ENCODE results near the gene CCDC167.

Gene CCDC167

GRCh38 chr6:37499433-37500293, at the start of gene CCDC167:
CCDC167 (minus strand) TSS chr6:37499893; CDS start chr6:37499863, 30 bp downstream.
- peak; percentile 61 for FAIRE-seq

DNA sequence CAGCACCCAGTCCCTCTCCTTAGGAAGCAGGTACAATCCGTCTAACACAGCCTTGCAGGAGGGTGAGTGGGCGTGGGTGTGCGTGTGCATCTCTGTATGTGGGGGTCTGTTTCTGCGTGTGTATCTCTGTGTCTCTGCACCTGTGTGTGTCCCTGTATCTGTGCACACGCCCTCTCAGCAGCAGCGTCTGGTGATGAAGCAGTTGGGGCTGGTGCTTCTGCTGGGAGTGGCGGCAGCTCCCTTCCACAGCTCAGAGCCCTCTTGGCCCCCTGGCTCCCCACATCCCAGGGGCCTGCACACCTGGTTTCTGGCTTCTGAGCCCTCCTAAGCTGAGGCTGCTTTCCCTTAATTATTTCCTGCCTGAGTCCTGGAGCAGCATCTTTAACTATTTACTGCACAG, 49.5 kb upstream of the CCDC167 start:
- FAIRE-seq: no peak

- no peak for FAIRE-seq
These were observed 48.5 kb upstream of the CCDC167 start for GRCh38 chr6:37548067-37548674.

DNA sequence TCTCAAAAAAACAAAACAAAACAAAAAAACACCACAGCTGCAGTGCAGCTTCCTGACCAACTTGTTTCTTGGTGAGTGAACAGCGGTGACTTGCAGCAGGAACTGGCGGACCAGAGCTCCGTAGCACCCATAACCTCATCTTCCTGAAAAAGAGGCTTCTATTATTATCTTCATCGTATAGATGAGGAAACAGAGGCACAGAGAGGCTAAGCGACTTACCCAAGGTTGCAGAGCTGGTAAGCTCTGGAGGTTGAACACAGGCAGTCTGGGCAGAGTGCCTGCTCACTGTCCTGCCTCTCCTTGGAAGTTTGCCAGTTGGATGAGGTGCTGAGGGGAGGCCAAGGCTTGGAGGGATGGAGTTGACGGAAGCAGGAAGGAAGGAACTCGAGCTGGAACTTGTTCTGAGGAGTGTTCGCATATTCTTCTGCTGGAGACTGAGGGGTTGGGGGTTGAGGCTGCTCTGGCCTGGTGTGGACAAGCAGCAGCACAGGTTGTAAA, 47.9 kb upstream of the CCDC167 start:
- FAIRE-seq: no peak

- no peak for FAIRE-seq
These were observed 46.6 kb upstream of the CCDC167 start for GRCh38 chr6:37546141-37546871.

- no peak for FAIRE-seq
These were observed 44.8 kb upstream of the CCDC167 start for GRCh38 chr6:37544530-37544929.

GRCh38 chr6:37543361-37543760, 43.7 kb upstream of the CCDC167 start:
- FAIRE-seq: no peak

GRCh38 chr6:37541346-37541745, 41.7 kb upstream of the CCDC167 start:
- FAIRE-seq: no peak

GRCh38 chr6:37540390-37540789, 40.7 kb upstream of the CCDC167 start:
- FAIRE-seq: no peak

DNA sequence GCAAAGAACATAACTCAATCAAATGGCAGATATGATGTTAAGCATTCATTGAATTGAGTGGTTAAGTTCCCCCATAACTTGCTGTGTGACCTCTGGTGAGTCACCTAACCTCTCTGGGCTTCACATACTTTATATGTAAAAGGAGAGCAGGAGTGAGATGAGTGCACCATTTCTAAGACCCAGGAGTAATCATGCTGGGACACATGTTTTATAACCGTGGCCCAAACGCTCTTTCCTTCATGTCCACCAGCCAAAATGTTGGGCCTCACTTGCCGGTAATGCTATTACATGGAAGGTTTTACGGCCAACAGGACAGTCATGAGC, 40.3 kb upstream of the CCDC167 start:
- FAIRE-seq: no peak

DNA sequence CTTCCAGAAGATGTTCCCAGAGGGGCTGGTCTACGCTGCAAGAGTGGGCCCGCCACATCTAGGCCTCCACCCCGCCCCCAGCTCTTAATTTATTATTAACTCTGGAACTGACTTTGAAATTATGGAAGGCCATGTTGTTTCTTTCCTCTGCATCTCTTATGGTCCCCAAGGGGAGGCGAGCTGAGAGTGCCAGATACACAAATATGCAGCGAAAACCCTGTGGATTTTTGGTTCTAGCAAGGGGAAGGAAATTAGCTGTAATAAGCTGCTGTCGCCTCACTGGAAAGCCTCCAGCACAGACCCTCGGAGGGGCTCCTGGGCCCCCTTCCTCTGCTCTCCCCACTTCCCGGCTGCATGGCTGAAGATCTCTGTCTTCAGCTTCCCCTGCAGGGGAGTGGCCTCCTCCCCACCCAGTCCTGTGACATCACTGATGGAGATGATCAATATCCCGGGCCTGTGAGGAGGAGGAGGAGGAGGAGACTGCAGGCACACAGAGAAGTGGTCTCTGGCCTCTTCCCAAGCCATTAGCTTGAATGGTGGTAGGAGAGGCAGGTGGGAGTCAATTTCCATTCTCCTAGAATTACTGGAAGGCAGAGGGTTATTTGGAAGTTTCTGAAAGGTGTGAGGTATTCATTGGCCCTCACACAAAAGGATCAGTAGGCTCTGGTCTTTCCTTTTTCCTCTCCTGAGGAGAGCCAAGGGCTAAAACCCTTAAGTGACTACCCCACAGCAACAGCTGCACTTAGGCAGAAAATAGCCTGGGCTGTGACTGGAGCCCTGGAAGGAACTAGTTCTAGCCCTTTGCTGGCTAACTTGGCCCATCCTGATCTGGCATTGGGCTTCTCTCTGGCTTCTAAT, 39.7 kb upstream of the CCDC167 start:
- FAIRE-seq: no peak

GRCh38 chr6:37538107-37538506, 38.4 kb upstream of the CCDC167 start:
- FAIRE-seq: no peak

GRCh38 chr6:37537548-37537947, 37.9 kb upstream of the CCDC167 start:
- no peak for FAIRE-seq

DNA sequence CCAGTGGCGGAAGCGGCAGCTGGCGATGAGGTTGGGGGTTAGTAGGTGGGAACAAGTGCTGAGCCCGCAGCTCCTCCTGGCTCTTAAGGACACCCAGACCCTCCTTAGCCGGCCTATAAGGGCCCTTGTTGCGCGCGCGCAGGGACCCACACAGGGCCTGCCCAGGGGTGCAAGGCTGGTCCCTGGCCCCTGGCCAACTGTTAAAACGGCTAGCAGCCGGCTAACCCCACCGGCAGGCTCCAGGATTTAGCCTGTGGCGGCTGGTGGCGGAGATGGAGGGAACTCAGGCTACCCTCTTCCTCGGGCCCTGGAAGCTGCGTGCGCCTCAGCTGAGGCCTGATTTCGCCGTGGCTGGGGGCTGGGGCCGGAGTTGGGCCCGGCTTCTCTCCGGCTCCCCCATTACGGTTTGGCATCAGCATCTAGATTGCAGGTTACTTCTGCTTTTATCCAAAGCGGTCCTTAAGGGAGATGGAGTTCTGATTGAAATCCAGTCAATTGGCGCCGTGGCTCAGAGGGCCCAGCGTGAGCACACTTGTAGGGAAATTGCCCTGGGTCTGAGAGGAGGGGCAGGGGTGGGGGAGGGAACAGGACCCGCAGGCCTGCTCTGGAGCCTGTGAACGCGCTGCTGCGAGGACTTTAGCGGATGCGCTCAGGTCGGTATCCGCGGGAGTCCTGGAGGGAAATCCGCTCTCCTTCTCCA, 36.9 kb upstream of the CCDC167 start:
- no peak for FAIRE-seq

GRCh38 chr6:37535759-37536490, 36.2 kb upstream of the CCDC167 start:
- FAIRE-seq: no peak

- no peak for FAIRE-seq
These were observed 35.7 kb upstream of the CCDC167 start for GRCh38 chr6:37535428-37535758.

DNA sequence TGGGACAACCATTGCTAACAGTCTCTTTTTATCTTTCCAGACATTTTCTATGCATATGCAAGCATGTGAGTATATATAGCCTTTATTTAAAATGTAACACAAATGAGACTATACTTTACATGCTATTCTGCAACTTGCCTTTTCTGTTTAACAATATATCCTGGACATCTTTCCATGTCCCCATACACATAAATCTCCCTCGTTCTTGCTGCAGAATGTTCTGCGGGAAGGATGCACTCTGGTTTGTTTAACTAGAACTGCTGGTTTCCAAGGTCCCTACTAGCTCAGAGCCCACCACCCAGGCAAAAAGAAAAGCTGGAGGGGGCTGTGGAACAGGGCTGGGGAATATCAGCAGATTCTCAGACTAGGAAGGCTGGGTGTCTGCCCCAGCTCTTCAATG, 35.2 kb upstream of the CCDC167 start:
- no peak for FAIRE-seq

DNA sequence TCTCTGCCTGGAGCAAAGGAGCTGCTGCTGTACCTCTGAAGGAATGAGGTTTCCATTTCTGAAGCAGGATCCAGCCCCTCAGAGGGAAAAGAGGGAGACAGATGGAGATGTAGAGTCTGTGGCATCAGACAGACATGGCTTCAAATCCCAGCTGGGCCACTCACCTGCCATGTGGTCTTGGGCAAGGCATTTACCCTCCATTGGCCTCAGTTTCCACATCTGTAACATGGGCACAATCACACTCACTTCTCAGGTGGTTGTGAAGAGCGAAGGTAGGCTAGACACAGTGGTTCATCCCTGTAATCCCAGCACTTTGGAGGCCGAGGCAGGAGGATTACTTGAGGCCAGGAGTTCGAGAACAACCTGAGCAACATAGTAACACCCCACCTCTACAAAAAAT, 32.4 kb upstream of the CCDC167 start:
- no peak for FAIRE-seq

GRCh38 chr6:37531437-37532036, 31.8 kb upstream of the CCDC167 start:
- no peak for FAIRE-seq

- no peak for FAIRE-seq
These were observed 31.3 kb upstream of the CCDC167 start for GRCh38 chr6:37531026-37531425.

- no peak for FAIRE-seq
These were observed 30.6 kb upstream of the CCDC167 start for GRCh38 chr6:37530297-37530696.
